GM18498 (cell line): ENCODE results near the gene AMMECR1.

Experiments
- ATAC-seq: cut with Tn5 transposase; IDR thresholded peaks from one replicate; pipeline ENCODE4 v1.9.1; 2021; ENCODE audit warnings: mild to moderate bottlenecking, moderate library complexity; ENCODE audit not compliant: unreplicated experiment

The AMMECR1 gene

DNA sequence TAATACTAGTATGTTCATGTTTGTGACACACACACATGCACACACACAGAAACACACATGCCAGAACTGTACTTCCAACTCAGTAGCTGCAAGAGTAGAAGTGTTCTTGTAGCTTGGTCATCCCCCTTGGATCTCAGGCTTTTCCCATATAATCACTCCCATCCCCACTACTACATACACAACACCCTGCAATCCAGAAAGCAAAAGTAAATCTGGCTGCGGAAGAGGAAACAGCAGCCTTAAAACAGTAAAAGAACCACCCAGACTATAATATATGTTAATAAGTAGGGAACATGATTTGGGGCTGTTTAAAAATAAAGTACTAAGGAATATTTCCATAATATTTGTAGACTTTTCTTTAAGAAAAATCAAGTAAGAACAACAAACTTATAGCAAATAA is 103.2 kb downstream of the AMMECR1 start:
- ATAC-seq = no peak

DNA sequence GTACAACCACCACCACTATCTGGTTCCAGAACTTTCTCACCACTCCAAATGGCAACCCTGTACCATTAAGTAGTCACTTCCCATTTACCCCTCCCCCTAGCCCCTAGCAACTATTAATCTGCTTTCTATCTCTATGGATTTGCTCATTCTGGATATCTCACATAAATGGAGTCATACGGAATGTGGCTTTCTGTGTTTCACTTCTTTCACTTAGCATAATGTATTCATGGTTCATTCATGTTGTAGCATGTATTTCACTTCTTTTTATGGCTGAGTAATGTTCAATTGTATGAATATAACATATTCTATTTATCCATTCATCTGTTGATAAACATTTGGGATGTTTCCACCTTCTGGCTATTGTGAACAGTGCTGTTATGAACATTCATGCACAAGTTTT is 104.7 kb downstream of the AMMECR1 start:
- ATAC-seq = no peak

DNA sequence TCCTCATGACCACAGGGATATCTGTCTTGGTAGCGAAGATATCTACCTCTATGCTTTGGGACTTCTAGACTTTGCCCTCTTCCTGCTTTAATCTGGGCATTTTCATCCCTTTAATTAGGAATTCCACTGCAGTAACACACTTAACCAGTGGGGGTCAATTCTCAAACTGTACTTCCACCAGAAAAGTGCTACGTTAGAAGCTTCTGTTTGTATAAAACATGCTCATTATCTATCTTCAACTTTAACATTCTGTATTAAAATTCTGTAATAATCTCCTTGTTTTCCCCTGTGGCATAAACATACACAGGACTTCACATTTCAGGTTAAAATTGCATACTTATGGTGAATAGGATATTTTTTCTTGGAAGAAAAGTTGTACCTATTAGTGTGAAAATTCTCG is 105.6 kb downstream of the AMMECR1 start:
- no peak for ATAC-seq

DNA sequence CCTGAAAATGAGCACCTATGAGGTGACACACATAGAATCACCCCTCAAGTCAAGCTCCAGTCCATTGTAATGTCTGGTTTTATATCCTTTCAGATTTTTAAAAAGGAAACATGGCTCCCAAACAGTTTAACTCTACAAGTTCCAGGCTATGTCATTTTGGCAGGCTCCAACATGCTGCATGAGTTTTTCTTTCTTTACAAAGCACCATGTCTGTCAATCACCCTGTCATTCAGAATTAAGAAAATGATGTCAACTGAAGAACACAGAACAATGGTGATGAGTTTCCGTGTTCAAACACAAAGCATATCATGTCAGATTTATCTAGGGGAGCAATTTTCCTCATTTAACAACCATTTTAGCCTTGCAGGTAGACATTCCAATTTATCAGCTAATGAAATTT is 106.5 kb downstream of the AMMECR1 start:
- ATAC-seq = no peak

DNA sequence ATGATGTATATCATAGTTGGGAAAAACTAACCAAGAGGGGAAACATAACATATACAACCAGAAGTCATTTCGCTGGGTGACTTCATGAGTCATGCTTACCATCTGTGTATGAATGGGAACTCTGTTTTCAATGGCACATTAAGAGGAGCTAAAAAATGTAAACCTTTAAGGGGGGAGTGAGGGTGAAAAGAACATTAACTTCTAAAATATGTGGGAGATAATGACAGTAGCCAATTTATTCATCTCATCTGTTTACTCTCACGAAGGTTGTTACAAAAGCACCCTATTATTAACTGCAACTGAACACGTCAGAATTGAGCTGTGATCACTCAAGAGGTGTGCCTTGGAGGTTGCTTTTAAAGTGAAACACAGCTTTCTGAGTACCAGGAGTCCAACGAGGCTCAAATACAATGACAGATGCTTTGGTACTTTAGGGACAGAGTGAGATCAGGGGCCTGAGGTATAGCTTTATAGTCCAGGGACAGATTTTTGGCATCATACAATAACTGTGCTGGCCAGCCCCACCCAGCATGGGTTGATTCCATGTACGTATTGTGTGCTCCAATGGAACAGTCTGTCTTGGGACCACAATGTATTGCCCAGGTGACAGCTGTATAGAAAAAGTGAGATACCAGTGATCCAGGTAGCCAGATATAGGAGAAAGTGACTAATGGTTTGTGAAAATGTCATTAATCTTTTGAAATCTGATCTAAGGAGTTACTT is 107.3 kb downstream of the AMMECR1 start:
- ATAC-seq = no peak

DNA sequence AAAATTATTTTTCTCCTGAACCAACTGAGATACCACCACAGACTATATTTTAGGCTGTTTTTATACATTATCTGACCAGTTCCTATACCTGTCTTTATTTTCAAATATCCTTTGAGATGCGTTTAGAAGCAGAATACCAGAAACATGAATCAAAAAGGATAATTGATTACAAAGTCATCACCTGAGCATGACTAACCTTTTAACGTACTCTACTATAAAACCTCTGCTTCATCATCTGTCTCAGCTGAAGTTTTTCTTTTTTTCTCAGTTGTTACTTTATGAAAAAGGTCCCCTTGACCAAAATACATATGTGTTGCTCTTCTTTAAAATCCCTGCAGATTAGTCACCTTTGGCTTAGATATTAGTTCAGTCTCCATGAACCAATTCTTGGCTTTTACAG is 109.8 kb downstream of the AMMECR1 start:
- ATAC-seq = no peak

DNA sequence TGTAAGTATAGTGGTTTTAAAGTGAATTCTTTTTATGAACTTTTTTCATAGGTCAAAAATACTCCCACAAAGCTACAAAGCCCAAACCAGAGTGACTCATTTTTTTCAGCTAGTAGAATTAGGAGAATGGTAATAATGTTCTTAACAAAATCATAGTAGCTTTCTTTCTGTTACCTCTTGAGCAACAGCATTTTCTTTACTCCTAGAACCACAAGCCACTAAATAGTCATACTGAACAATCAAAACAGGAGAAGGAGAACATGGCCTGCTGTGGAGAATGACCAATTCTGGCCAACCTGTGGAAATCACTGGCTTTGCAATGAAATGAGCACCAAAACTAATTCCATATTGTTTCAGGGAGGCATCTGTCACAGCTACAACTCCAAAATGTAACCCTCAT is 112.9 kb downstream of the AMMECR1 start:
- ATAC-seq = no peak

DNA sequence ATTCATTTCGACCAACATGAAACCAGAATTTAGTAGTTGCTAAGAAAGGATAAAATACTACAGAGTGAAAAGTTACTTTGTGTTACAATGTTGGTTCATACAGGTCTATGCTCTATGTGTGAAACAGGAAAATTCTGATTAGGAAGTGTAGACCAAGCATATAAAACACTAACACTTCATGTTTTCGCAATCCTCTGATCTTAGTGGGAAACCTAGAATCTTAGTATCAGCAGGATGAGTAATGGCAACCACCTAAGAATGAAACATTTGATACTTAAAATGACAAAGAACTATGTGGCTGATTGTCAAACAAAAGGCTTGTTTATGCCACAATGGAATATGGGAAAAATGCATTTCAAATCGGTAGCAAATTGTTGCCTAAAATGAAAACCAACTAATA is 116.1 kb downstream of the AMMECR1 start:
- ATAC-seq = no peak

DNA sequence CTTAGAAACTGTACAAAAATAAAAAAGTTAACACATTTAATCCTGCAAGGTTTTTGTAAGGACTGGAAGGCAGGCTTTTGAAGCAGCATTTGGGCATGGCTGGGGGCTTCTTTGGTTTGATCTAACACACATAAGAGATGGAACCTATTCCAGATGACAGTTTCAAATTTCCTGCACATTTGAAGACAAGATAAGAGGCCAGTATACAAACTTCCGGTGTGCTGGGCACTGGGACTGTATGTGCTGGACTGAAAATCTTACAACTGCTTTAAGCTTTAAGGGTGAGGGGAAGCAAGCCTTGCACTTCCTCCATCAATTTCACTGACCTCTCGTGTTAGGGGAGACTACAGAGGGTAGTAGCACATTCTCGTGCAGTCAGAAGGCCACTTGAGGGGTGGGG is 122.9 kb downstream of the AMMECR1 start:
- no peak for ATAC-seq

DNA sequence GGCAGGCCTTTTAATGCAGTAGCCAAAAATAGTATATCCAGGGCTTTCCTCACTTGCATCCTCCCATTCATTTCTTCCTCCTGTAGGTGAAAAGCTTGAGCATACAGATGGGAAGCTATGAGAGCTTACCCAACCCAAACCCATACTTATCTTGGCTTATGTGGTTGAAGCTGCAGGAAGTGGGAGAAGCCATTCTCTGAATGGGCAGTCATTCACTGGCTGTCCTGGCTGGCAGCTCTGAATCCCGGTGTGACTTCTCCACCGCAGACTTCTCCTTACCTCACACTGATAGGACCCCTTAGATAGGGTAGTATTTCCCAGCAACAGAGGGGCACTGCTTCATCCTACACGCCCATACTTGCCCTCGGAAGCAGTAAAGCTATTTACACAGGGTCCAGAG is 125.4 kb downstream of the AMMECR1 start:
- no peak for ATAC-seq

DNA sequence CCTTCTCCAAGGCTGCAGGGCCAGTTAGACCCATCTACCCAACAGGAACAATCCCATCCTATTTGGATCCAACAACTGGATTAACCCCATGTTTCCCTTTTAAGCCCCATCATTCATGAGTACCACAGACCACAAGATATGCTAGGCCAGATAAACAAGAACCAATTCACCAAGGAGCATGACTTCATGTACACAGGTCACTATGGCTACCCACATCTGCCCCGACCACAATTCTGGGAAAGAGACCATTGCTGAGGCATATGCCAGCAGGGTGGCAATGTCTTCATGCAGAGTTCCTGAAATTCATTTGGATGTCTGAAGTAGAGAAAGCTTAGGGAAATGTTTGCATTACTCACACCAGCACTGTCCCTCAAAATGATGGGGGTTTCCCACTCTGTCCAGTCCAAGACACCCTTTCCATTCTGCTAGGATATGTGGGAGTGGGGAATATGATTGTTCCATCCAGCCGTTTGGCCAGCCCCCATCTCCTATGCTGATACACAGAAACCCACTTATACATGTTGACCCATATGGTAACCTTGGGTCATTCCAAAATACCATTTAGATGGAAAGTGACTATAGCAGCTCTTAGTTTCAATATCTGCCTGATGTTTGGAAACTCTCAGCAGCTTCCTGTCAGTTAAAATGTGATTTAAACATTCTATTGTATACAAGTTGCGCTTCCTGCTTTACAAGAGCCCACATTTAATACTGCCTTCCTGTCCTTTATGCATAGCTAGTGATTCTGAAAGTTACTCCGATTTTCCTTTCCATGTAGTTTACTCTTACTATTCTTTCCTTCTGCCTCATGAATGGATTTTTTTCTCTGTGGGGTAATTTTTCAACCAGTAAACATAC is 129.0 kb downstream of the AMMECR1 start:
- ATAC-seq = no peak

DNA sequence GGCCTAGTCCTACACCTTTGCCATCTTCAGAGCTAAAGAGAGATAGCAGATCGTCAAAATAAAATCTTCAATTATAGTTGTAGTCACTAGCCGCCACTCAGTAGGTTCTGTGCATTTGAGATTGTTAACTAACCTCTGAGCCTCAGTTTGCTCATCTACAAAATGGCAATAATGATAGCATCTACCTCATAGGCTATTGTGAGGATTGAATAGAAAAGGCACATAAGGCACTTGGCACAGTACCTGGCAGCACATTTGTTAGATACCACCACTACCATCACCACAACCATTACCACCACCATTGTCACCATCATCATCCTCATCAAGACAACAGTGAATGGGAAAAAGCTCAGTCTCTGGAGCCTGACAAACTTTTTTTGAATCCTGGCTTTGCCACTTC is 134.6 kb downstream of the AMMECR1 start:
- ATAC-seq = no peak

DNA sequence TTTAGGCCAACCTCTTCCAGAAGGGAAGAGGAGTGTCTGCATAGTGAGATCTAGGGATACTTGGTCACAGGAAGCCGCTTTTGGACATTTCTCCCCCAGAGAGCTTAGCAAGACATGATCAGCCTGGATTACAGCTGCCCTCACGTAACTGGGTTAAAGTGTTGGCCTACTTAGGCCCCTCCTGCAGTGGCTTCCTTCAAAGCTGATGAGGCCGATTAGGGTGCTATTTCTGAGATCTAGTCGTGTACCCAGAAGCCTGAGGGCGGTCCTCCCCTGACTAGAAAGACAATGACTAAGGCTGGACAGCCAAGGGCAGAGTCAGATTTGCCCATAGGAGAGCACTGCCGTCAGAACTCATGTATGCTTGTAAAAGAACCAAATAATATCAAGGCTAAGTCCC is 135.0 kb downstream of the AMMECR1 start:
- ATAC-seq = no peak

DNA sequence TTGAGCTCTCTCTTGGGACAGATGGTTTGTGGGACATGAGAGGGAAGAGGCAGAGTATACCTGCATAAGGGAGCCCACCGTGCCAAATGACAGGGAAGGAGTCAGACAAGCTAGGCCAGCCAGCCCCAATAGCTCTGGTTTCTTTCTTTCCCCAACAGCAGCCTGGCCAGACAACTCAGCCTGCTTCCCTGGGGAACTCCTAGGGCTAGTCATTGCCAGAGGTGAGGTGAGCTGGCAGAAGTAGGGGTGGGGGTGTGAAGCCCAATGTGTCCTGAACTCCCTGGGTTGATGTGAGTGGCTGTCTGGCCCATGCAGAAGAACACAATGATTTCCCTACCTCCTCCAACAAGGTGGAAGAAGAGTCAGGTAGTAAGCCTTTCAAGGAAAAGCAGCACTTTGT is 135.5 kb downstream of the AMMECR1 start:
- no peak for ATAC-seq

DNA sequence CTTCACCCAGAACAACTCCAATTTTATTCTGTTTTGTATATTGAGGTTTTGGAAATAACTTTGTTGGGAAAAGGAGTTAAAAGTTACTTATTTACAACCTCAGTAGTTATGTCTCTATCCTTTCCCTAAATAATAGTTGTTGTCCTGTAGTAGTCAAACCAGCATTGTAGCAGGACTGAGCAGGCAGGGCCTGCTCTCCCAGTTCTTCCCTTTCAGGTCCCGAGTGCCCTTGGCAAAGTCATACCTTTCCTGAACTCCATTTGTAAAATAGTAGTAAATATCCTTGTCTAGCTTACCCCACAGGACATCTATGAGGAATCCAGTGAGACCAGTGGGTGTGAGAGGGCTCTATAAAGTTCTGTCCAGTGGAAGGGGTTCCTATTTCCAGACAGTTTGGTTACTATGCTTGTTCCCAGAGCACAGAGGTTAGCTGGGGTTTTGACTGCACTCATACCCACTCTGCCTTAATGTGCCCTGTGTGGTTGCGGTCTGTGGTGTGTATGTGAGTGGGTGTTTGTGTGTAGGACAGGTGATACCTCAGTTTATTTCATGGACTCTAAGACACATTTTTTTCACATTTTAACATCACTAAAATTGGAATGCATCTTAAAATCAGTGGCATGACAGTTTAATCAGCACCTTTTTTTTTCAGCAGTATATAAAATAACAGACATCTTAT is 136.3 kb downstream of the AMMECR1 start:
- ATAC-seq = no peak

DNA sequence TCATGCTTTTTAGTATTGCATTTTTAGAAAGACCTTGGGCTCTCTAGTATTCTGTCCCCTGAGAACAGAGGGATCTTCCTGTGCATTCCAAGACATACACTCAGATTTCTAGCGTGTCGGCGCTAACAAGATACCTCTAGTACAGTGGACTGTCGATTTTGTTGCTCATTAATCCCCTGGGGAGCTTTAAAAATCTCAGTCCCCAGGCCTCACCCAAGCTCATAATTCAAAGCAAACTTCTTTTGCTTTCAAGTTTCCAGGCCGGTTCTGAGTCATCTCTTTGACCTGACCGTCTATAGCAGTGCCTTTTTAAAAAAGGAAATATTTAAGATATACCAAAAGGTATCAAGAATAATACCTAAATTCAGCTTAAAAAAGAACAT is 137.0 kb downstream of the AMMECR1 start:
- peak; percentile 79 for ATAC-seq

DNA sequence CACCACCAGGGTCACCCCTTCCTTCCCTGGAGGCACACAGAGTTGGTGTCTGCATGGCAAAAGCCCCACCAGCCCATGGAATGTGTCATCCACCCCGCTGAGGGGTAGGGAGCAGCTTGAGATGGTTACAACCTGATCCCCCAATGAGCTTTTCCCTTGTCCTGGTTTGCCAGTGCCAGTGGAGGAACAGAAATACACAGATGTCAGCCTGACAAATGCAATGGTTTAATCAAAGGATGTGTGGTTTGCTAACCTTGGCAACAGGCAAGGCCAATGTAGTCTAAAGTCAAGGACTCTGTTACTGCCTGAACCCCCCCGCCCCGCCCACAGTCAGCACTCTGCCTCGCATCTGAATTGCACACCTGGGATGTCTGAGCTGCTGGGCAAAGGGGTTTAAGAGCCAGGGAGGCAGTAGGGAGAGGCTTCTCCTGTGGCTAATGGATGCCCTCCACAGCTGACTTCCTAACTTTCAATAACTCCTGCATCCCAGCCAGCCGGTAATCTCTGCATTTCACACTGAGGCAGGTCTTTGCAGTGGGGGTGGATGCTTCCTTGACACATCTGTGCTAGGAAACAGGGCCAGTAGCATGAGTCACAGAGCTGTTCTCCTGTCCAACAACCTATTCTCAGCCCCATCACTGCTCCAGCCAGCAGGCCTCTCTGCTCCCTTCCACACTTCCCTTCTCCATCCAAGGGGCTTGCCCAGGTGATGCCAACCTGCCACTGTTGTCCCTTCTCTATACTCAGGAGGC is 137.5 kb downstream of the AMMECR1 start:
- peak; percentile 20 for ATAC-seq

DNA sequence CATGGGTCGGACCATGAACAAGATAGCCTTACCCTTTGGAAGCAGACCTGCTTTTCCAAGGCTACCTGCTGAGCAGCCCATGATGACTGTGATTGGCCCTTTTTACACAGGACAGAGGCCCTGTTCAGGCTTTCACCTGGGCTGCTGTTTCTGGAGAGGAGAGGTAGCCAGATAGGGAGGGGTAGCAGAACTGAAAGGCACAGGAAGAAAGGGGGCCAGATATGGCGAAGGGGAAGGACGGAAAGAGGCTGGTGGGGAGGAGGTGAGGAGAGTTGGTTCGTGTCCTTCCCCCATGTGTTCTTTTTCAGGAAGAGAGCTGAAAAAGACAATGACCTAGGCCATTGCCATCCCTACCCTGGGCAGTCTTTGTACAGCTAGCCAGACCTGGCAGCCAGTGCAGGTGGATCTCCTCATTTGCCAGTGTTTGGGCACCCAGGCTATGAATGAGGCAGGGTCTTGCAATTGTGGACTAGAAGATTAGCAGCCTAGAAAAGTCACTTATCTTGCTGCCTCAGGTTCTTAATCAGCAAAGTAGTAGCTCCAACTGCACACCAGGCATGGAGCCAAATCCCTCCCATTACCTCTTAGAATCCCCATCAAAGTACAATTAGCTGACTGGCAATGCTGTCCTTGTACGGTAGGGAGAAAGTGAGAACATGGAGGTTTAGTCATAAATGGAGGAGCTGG is 139.6 kb downstream of the AMMECR1 start:
- no peak for ATAC-seq

DNA sequence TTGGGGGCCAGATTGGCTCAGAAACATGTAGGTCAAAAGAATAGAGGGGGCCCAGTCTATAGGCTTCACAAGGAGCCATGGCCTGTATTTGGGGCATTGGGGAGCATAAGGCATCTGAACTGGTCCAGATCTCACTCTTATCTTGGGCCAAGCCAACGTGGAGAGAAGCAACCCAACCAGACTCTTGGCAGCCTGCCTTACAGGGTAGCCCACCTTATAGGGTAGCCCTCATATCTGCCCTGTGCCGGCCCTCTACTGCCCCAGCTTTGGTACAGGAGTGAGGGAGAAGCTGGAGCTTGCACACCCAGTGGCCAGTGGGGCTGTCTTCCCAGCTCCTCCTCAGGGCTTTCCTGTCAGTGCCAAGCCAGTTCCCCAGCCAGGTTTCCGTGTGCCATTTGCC is 142.2 kb downstream of the AMMECR1 start:
- ATAC-seq = no peak

DNA sequence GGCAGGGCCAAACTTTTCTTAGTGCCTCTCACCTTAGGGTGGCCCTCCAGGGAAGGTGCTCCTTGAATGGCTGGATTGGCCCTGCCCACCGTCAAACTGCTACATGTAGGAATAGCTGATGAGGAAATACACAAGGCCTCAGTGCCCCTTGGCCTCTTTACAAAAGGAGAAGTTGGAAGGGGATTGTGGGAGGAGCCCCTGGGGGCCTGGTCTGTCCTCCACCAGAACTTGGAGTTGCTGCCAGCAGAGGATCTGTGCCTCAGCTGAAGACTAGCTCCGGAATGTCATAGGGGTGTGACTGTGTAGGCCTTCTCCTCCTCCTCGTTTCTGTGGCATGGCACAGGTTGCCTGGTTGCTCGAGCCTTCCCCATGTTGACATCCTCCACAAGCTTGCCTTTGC is 142.7 kb downstream of the AMMECR1 start:
- no peak for ATAC-seq
